K562 (cell line): ENCODE results near the gene SS18L1.

ENCODE experiments used
- BRD9 ChIP-seq: fragments of 450-650 bp; IDR thresholded peaks from 2 replicates; pipeline ENCODE4 v1.6.1; 2018; ENCODE audit warnings: low read depth; ENCODE audit not compliant: partially characterized antibody
- CEBPB ChIP-seq: fragments of 450-650 bp; IDR thresholded peaks from 2 replicates; pipeline ENCODE4 v1.6.1; 2016; ENCODE audit warnings: missing genetic modification characterization, missing compliant biosample characterization
- DDX20 ChIP-seq: fragments of 450-650 bp; IDR thresholded peaks from 2 replicates; pipeline ENCODE4 v1.6.1; 2016; ENCODE audit warnings: missing genetic modification characterization, low read depth, mild to moderate bottlenecking, missing compliant biosample characterization, moderate library complexity
- GABPB1 ChIP-seq: sonication (generic); formaldehyde crosslinking; IDR thresholded peaks from 2 replicates; pipeline ENCODE4 v1.8.0; 2022; ENCODE audit warnings: mild to moderate bottlenecking, missing genetic modification reagents
- JUNB ChIP-seq: fragments of 450-650 bp; formaldehyde crosslinking; conservative IDR thresholded peaks from 2 replicates; pipeline ENCODE4 v1.4.0; 2020; ENCODE audit warnings: mild to moderate bottlenecking
- POLR2A ChIP-seq: fragments of 450-650 bp; conservative IDR thresholded peaks from 2 replicates; pipeline ENCODE4 v1.6.1; 2016
- RBM39 ChIP-seq: fragments of 200-400 bp; formaldehyde crosslinking; optimal IDR thresholded peaks from 2 replicates; pipeline ENCODE3; 2018; ENCODE audit warnings: low read depth, low read length
- ZBTB7A ChIP-seq: IDR thresholded peaks from 2 replicates; pipeline ENCODE4 v1.6.1; 2011; ENCODE audit warnings: low read depth, mild to moderate bottlenecking, low read length, moderate library complexity, borderline replicate concordance; ENCODE audit not compliant: control insufficient read depth
- ZKSCAN8 ChIP-seq: fragments of 200-800 bp; sonication (Bioruptor generic); IDR thresholded peaks from 2 replicates; pipeline ENCODE4 v1.6.1; 2016; ENCODE audit warnings: missing genetic modification characterization, missing compliant biosample characterization
- TF ChIP-seq, protein P1 (sequence below): fragments of 450-650 bp; formaldehyde crosslinking; IDR thresholded peaks from 2 replicates; pipeline ENCODE4 v1.4.0; 2020; ENCODE audit warnings: mild to moderate bottlenecking, mixed read lengths
- TF ChIP-seq, protein P2 (sequence below), 3 experiments: IDR thresholded peaks in 2 of 3; conservative IDR thresholded peaks in 1 of 3; 2 replicates each; pipeline ENCODE4 v1.5.1; 2011 to 2012; ENCODE audit warnings: low read length in 3 of 3, mild to moderate bottlenecking in 3 of 3, control low read depth in 2 of 3, improper control_type of control experiment in 1 of 3, inconsistent platforms in 1 of 3, low read depth in 1 of 3, mixed read lengths in 1 of 3, moderate library complexity in 1 of 3; ENCODE audit not compliant: insufficient read depth in 2 of 3
- TF ChIP-seq, protein P3 (sequence below): sonication (generic); formaldehyde crosslinking; IDR thresholded peaks from 2 replicates; pipeline ENCODE4 v1.9.0; 2022; ENCODE audit warnings: mild to moderate bottlenecking, missing genetic modification reagents
- TF ChIP-seq, protein P4 (sequence below): fragments of 250-450 bp; sonication (Bioruptor Pico); IDR thresholded peaks from 2 replicates; pipeline ENCODE4 v1.4.0; 2020; ENCODE audit warnings: mild to moderate bottlenecking, moderate library complexity, borderline replicate concordance

DNA sequence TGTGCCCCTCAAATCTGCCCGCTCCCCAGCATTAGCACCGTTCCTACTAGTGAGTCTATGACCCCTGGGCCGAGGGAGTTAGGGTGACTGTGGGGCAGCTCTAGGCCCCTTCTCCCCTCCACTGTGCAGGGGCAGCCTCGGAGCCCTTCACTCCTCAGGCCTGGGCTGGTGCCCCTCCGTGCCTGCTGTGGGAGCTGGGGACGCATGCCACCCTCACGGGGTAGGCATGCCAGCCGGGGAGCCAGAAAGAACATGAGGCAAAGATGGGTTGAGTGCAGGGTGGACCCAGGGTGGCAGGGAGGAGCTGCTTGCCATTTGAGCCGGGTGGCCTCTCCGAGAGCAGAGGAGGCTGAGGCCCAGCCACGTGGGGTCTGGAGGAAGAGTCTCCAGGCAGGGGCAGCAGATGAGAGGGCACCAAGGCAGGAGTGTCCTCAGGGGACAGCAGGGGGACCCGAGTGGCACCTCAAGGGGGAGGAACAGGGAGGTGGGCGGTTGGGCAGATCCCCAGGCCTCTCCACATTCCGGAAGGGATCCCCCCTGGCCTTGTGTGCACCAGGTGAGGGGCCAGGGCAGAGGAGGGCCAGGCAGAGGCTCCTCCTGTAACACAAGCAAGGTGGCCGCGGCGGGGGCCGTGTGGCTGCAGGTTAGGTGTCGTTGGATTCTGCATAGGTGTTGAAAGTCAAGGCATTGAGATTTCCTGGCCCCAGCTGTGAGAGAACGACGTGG, 39.9 kb upstream of the SS18L1 start:
- TF ChIP-seq ZKSCAN8 (CRISPR knock-in tag), result no peak
- TF ChIP-seq, protein P1, sequence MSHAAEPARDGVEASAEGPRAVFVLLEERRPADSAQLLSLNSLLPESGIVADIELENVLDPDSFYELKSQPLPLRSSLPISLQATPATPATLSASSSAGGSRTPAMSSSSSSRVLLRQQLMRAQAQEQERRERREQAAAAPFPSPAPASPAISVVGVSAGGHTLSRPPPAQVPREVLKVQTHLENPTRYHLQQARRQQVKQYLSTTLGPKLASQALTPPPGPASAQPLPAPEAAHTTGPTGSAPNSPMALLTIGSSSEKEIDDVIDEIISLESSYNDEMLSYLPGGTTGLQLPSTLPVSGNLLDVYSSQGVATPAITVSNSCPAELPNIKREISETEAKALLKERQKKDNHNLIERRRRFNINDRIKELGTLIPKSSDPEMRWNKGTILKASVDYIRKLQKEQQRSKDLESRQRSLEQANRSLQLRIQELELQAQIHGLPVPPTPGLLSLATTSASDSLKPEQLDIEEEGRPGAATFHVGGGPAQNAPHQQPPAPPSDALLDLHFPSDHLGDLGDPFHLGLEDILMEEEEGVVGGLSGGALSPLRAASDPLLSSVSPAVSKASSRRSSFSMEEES (CRISPR knock-in tag), result no peak
- TF ChIP-seq RBM39, result no peak
- TF ChIP-seq, protein P2, sequence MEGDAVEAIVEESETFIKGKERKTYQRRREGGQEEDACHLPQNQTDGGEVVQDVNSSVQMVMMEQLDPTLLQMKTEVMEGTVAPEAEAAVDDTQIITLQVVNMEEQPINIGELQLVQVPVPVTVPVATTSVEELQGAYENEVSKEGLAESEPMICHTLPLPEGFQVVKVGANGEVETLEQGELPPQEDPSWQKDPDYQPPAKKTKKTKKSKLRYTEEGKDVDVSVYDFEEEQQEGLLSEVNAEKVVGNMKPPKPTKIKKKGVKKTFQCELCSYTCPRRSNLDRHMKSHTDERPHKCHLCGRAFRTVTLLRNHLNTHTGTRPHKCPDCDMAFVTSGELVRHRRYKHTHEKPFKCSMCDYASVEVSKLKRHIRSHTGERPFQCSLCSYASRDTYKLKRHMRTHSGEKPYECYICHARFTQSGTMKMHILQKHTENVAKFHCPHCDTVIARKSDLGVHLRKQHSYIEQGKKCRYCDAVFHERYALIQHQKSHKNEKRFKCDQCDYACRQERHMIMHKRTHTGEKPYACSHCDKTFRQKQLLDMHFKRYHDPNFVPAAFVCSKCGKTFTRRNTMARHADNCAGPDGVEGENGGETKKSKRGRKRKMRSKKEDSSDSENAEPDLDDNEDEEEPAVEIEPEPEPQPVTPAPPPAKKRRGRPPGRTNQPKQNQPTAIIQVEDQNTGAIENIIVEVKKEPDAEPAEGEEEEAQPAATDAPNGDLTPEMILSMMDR (IDR thresholded peaks at IDR 0.05 in 2 of 3, conservative IDR thresholded peaks at IDR 0.05 in 1 of 3; ENCODE audit: insufficient read depth in 2 of 3, low read depth in 1 of 3, low read length in 3 of 3), result no peak
- no peak for TF ChIP-seq BRD9
- no peak for TF ChIP-seq DDX20 (tag)
- TF ChIP-seq, protein P3, sequence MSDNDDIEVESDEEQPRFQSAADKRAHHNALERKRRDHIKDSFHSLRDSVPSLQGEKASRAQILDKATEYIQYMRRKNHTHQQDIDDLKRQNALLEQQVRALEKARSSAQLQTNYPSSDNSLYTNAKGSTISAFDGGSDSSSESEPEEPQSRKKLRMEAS, result no peak
- no peak for TF ChIP-seq POLR2A
- no peak for TF ChIP-seq GABPB1 (CRISPR knock-in tag)
- TF ChIP-seq ZBTB7A, result no peak
- TF ChIP-seq, protein P4, sequence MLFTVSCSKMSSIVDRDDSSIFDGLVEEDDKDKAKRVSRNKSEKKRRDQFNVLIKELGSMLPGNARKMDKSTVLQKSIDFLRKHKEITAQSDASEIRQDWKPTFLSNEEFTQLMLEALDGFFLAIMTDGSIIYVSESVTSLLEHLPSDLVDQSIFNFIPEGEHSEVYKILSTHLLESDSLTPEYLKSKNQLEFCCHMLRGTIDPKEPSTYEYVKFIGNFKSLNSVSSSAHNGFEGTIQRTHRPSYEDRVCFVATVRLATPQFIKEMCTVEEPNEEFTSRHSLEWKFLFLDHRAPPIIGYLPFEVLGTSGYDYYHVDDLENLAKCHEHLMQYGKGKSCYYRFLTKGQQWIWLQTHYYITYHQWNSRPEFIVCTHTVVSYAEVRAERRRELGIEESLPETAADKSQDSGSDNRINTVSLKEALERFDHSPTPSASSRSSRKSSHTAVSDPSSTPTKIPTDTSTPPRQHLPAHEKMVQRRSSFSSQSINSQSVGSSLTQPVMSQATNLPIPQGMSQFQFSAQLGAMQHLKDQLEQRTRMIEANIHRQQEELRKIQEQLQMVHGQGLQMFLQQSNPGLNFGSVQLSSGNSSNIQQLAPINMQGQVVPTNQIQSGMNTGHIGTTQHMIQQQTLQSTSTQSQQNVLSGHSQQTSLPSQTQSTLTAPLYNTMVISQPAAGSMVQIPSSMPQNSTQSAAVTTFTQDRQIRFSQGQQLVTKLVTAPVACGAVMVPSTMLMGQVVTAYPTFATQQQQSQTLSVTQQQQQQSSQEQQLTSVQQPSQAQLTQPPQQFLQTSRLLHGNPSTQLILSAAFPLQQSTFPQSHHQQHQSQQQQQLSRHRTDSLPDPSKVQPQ (CRISPR knock-in tag), result no peak
- no peak for TF ChIP-seq CEBPB
- no peak for TF ChIP-seq JUNB
